GM21526 (cell line): ENCODE data around the gene SH3BP5.
"Not testable (repeated sequence)": the region's sequence is repeated elsewhere in the genome, so short reads cannot be mapped to it uniquely, and the experiment has no call there.

Experiments
- ATAC-seq: cut with Tn5 transposase; IDR thresholded peaks from one replicate; pipeline ENCODE4 v1.9.1; 2021; ENCODE audit warnings: moderate library complexity; ENCODE audit not compliant: unreplicated experiment, low FRiP score

The SH3BP5 gene, protein sequence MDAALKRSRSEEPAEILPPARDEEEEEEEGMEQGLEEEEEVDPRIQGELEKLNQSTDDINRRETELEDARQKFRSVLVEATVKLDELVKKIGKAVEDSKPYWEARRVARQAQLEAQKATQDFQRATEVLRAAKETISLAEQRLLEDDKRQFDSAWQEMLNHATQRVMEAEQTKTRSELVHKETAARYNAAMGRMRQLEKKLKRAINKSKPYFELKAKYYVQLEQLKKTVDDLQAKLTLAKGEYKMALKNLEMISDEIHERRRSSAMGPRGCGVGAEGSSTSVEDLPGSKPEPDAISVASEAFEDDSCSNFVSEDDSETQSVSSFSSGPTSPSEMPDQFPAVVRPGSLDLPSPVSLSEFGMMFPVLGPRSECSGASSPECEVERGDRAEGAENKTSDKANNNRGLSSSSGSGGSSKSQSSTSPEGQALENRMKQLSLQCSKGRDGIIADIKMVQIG

DNA sequence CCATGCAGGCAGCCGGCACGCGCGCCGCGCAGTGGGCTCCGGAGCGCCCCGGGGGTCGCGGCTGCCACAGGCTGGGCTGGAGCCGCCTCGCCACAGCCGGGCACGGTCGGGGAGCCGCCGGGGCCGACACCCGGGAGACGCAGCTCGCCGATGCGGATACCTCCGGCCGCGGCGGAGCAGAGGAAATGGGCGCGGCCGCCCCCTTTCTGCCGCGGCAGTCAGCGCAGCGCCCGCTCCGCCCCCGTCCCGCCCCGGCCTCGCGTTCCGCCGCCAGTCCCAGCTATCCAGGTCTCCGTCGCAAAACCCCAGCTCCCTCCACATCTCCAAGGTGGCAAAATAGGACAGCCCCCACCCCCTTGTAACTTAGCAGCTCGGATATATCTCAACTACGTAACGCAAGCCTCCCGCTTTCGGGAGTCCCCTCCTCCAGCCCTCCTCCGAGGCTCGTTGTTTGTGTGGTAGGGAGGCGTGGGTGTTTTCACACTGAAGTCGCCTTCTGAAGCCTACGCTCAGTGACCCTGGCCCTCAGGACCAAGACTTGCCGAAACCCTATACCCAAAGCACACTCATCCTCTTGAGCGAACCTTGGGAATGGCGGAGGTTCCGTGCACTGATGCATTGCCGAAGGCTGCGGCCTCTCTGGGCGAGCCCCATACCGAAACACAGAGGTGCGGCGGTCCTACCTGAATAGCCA lies at the start of gene SH3BP5:
Gene SH3BP5, minus strand, starts transcription at position 182 of the 694 bp plus-strand sequence. Its CDS starts 178 bp downstream, at position 4.
- peak; percentile 70 for ATAC-seq

DNA sequence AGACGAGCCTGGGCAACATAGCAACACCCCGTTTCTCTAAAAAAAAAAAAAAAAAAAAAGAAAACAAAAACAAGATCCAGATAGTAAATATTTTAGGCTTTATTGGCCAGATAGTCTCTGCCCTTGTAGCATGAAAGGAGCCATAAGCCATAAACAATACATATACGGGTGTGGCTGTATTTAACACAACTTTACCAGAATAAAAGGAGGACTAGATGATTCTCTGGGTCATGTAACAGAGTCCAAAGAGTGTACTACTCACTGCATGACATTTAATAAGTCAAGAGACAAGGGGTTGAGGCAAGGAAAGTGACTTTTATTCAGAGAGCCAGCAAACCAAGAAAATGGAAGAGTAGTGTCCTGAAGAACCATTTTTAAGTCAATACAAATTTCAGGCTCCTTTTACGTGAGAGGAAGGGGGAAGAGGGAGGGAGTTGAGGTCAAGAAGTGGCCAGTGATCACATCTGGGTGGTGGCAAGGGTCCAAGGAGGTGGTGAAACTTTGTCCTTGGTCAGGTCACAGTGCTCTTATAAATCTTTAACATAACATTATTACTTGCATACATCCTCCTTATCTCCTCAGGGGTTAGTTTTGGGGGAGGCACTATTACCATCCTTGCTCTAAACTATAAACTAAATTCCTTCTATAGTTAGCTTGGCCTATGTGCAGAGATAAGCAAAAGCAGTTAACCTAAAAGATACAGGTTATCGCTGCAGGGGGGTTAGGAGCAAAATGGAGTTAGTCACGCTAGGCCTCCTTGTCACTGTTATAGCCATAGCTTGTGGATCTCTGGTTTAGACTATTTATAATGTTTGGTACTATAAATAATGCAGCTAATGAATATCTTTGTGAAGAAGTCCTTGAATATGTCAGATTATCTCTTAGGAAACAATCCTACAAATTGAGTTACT lies 48.8 kb upstream of the SH3BP5 start:
- no peak for ATAC-seq

DNA sequence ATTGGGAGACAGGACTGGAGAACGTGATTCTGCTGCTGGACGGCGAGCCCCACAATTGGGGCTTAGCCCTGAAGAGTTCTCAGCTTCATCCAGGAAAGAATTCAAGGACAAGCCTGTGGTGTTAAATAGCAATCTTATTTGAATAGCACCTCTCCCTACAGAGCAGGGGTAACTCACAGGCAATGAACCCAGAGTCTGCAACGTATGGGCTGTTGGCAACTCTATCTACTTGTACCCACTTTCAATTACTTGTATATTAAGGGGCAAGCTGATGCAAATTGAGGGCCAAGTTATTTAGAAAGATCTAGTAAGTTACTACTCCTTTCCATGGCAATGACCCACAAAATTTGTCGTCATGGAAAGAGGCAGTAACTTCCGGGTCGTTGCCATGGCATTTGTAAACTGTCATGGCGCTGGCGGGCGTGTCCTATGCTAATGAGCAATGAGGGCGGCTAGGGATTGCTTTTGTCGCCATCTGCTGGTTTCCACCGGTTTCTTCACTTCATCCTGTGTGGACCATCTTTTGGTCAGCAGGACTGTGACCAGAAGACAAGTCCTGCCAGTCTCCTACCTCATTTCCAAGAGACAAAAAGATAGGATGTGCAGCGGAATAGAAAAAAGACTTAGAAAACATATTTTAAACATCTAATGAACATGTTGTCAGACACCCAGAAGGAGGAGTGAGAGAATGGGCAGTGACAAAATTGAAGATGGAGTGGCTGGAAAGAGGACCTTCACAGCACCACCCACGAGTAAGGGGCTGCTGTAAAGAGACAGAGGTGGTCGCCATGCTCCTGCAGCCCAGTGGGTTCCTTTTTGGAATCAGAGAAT lies 45.8 kb upstream of the SH3BP5 start:
- peak; percentile 80 for ATAC-seq

DNA sequence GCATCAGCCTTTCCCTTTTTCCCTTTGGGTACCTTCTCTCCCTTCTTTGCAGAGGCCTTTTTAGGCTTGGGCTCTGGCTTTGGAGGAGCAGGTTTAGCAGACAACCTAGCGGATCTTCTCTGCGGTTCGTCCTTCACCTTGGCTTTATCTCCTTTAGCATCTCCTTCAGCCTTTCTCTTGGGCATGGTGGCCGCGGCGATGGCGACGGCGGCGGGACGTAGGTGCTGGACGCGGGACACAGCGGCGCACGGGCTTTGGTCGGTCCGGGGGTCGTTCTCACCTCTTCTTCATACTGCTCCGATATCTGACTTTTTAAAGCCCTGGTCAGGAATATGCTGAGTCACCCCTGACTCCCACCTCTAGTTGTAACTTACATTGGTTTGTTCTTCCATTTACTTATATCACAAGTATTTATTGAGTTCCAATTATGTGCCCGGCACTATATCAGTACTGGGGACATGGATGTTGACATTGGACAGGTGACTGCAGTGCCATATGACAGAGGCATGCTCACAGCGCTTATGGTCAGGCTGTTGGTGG lies 43.1 kb upstream of the SH3BP5 start:
- no peak for ATAC-seq

DNA sequence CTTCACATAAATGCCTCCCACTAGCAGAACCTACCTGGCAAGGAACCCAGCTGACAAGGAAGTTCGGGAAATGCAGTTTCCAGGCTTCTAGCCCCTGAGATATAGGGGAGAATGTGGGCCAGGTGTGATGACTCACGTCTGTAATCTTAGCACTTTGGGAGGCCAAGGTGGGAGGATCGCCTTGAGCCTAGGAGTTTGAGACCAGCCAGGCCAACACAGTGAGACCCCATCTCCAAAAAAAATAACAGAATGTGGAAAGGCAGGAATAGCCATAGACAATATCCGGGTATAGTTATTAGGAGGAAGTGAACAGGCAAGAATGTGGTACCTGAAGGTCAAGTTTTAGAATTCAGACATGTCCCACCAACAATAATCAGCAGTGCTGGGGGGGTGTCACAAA lies 40.5 kb upstream of the SH3BP5 start:
- ATAC-seq: no peak

DNA sequence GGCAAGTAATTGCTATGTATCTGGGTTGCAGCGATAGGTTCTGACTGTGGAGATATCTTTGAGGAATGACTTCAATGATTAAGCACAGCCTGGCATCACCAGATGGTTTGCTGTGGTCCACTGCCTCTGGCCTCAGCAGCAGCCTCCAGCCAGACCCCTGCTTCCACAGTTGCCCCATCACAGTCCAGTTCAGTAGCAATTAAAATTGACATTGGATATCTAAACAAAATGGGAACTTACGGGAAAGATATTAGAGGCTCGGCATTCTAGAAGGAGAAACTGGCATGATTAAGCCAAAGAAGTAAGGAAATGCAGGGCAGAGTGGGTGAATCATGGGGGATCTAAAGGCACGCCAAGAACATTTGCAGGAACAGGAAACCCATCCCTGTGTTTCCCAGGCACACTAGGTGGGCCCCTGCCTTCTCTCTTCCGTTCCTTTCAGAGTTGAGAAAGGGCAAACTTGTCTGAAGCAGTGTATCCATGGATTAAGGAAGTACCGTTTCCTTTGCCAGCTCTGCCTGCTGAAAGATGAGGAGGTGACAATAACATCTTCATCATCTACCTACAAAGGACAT lies 36.3 kb upstream of the SH3BP5 start:
- no peak for ATAC-seq

DNA sequence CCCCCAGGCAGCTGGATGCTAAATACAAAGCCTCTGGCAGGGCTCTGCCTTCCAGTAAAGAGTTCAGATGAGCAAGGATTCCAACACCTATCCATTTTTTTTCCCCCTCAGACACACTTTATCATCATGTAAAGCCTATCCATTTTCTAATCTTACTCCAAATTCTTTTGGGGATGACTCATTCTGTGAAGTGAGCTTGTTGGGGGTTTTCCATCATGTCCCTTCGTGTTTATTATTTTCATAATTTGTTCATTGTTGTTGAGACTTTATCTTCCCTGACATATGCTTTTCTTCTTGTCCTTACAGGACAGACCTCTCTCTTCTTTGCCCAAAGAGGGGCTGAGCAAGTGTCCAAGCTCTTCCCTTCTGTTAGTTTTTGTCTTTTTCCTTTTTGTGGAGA lies 34.7 kb upstream of the SH3BP5 start:
- no peak for ATAC-seq

DNA sequence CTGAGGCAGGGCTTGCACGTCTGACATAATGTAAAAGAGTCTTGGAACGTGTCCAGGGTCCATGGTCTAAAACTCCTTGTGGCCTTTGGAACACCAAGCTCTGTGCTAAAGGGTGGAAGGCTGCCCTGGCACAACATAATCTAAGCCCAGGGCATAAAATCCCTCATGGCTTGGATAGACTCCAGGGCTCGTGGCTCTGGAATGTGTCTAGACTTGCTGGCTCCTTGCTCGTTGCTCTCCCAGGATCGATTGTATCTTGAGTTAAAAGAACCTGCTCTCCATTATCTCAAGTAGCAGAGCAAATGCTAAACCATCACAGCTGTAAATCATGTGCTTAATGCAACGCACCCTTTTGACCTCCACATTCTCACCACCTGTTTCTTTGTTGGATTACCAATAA lies 31.7 kb upstream of the SH3BP5 start:
- ATAC-seq: not testable (repeated sequence)

DNA sequence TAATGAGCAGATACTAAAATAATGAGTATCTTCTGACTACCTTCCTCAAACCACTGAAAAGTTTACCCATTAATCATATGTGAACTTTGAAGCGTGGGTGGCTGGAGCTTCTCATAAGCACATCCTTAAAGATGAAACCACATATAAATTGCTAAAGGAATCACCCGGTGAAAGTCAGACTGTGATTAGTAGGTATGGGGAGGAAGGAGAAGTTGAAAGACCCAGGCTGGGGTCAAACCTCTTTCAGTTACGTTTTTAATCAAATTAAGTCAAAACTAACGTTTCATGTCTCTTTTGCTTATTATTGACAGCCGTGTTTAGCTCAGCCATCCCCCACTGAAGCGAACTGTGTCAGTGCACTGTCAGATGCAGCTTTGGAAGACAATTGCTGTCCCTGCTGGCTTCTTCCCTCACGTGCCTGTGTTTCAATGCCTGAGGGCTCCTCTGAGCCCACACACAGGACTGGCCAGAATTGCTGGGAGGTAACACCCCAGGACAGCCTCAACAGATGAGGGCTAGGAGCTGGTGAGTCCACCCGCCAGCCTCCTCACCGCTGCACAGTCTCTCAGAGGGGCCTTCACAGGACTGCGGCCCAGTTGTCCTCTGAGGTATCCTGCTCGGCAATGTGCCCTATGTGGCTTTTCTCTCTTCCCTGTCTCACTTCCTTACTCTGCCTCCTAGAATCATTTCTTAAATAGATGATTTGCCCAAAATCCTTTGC lies 29.3 kb upstream of the SH3BP5 start:
- ATAC-seq: peak; percentile 73

DNA sequence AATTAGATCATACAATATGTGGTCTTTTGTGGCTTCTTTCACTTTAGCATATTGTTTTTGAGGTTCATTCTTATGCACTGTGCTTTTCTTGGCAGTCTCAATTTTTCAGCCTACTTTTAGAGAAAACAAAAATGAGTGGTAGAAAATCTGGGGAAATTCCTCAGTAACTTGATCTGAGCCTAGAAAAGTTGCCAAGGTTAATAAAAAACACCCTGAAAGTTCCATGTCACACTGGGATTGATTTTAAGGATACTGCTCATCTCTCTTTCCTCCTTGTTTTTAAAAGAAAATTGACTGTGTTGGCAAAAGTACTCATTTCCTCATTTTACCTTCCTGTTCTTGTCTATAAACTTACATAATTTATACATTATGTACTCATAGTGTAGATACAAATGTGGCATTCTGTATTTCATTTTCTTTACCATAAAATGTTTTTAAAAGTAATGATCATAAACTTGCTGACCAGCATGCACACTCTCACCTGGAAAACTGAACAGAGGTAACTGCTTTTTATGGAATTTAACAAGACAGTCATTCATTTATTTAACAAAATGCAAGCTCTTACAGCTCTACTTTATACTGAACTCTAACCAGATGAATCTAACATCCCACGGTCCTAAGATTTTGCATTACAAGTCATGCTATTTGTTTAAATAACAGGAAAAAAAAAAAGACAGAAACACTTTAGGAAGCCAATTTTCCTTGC lies 28.6 kb upstream of the SH3BP5 start:
- no peak for ATAC-seq

DNA sequence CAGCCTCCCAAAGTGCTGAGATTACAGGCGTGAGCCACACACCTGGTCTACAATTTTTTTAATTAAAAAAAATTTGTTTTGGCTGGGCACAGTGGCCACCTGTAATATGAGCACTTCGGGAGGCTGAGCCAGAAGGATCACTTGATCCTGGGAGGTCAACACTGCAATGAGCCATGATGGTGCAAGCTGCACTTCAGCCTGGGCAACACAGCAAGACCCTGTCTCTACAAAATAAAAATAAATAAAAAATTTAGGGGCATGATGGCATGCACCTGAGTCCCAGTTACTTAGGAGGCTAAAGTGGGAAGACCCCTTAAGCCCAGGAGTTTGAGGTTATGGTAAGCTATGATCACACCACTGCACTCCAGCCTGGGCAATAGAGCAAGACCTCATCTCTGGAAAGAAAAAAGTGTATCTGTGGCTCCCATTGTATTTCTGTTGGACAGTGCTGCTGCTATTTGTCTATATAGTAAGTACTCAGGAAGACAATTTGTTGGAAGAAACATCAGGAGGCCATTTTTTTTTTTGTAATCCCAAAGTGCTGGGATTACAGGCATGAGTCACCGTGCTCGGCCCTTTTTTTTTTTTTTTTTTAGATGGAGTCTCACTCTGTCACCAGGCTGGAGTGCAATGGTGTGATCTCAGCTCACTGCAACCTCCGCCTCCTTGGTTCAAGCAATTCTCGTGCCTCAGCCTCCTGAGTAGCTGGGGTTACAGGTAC lies 27.5 kb upstream of the SH3BP5 start:
- ATAC-seq: no peak

DNA sequence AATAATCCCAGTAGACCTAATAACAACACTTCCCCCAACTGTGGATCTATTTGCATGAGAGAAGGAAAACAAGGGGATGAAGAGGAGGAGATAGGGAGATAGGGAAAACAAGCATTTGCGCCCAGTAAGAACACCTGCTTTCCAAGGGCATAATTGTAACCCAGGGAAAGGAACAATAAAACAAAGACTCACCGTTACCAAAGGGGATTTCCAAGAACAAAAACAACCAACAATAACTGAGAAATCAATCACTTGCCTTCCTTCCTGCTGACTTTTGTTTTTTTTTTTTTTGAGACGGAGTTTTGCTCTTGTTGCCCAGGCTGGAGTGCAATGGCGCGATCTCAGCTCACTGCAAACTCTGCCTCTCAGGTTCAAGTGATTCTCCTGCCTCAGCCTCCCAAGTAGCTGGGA lies 24.3 kb upstream of the SH3BP5 start:
- ATAC-seq: not testable (repeated sequence)

DNA sequence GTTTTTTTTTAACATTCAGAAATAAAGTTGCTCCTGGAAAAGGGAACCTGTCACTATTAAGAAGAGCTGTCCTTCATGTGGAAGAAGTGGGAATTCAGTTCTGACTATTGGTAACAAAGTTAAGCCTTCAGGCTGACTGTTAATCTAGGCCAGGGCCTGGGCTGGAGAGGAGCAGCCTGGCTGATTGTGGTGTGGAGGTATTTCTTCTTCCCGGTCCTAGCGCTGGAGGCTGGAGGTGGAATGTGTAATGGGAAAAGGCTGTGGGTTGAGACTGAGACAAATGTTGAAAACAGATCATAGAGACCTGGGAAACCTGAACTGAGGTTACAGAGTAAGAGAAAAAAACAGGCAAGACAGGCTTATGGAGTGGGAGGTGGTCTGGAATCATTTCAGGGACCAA lies 23.8 kb upstream of the SH3BP5 start:
- ATAC-seq: no peak

DNA sequence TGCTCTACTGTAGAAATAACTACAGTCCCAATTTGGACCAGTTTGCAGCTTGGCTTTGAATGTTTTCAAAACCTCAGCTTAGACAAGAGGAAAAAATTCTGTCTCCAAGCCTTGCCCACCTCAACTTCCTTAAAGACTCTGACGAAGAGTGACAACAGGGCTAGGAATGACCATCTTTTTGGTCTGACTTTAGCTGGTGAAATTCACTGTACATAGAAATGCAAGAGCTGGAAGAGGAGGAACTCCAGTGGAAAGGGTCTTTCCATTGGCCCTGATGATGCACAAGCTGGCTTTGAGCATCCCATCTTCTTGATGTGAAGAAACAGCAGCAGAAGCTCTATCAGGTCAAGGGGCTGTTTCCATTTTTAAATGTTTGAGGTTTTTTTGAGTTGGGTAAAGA lies 22.7 kb upstream of the SH3BP5 start:
- ATAC-seq: no peak

DNA sequence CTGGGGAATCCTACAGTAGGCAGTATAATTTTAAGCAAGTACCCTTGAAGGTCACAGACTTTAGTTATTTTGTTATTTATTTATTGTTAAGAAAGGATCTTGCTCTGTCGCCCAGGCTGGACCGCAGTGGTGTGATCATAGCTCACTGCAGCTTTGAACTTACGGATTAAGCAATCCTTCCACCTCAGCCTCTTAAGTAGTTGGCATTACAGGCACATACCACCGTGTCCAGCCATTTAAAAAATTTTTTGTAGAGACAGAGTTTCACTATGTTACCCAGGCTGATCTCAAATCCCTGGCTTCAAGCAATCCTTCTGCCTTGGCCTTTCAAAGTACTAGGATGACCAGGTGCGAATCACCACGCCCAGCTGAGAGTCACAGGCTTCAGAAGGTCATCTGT lies 22.1 kb upstream of the SH3BP5 start:
- ATAC-seq: no peak

DNA sequence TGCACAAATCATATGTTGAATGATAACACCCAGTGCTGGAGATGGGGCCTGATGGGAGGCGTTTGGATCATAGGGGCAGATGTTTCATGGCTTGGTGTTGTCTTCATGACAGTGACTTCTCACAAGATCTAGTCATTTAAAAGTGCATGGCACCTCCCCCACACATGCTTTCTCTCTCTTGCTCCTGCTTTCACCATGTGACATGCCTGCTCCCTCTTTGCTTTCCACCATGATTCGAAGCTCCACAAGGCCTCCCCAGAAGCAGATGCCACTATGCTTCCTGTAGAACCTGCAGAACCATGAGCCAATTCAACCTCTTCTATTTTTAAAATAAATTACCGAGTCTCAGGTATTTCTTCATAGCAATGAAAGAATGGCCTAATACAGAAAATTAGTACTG lies 17.8 kb upstream of the SH3BP5 start:
- no peak for ATAC-seq

DNA sequence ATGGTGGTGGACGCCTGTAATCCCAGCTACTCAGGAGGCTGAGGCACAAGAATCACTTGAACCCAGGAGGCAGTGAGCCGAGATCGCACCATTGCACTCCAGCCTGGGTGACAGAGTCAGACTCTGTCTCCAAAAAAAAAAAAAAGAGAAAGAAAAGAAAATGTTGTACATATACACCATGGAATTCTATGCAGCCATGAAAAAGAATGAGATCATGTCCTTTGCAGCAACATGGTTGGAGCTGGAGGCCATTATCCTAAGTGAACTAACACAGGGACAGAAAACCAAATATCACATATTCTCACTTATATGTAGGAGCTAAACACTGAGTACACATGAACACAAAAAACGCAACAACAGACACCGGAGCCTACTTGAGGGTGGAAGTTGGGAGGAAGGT lies 17.1 kb upstream of the SH3BP5 start:
- ATAC-seq: not testable (repeated sequence)
